Measurements from ENCODE around the gene OOSP4B. TPM values are rescaled to one million over a fixed set of nuclear protein-coding genes. Genes with fewer than 3 reads are reported as not detected.

Gene OOSP4B
- total and polyA plus RNA-seq, 2 of the 4 experiments (the other 2 are of a cell fraction): not detected

GRCh38 chr11:60003729-60004128 lies 13.3 kb upstream of the OOSP4B start:
- ATAC-seq (ENCODE audit: low read depth) (no peak), DNase-seq (no peak)
- in situ Hi-C loops (cut with MboI; ENCODE audit: low sequenced_read_pairs) (no loop called here), intact Hi-C loops (cut with micrococcal nuclease) (no loop called here), dilution Hi-C loops (cut with HindIII; ENCODE audit: low sequenced_read_pairs, unreplicated experiment) (no loop called here)
- no peak overlapping the region for H3K27ac ChIP-seq (ENCODE audit: insufficient read depth, low read length)
- no peak overlapping the region for H2BK15ac ChIP-seq (ENCODE audit: low read depth, low read length)
- H3K27me3 ChIP-seq (ENCODE audit: control insufficient read depth, insufficient read depth, low read length): no peaks in the 10 kb centered on the region
- H2AK9ac ChIP-seq (replicated peaks; ENCODE audit: low read depth, low read length, poor library complexity): no peak overlapping the region
- H2BK20ac ChIP-seq (ENCODE audit: low read depth, low read length): no peak overlapping the region
- H3K9me1 ChIP-seq (ENCODE audit: insufficient read depth, low read length): no peaks in the 10 kb centered on the region
- no peaks in the 10 kb centered on the region for H3K9me3 ChIP-seq (ENCODE audit: control insufficient read depth, insufficient read depth, low read length)
- H2AFZ ChIP-seq (replicated peaks; ENCODE audit: low read length, poor library complexity): no peak overlapping the region
- no peak overlapping the region for H3K4ac ChIP-seq (ENCODE audit: low read depth, low read length)
- no peaks in the 10 kb centered on the region for H3K79me1 ChIP-seq (ENCODE audit: low read depth in 1 of 2, low read length in 2 of 2)
- no peak overlapping the region for H4K5ac ChIP-seq (ENCODE audit: low read depth, low read length)
- no peak overlapping the region for H2BK120ac ChIP-seq (ENCODE audit: low read depth, low read length)
- H3K56ac ChIP-seq (ENCODE audit: extremely low read depth, insufficient read depth, low read length): no peak overlapping the region
- H3K4me2 ChIP-seq (ENCODE audit: low read depth, low read length): no peak overlapping the region
- H3K18ac ChIP-seq (ENCODE audit: low read depth, low read length): no peak overlapping the region
- TF ChIP-seq SMC3 (IDR thresholded peaks at IDR 0.05; ENCODE audit: low read depth, low read length) (no peak), NFE2L2 (IDR thresholded peaks at IDR 0.05; ENCODE audit: low read depth, low read length) (no peak), FOS (IDR thresholded peaks at IDR 0.05; ENCODE audit: low read depth, low read length) (no peak), MAFK (IDR thresholded peaks at IDR 0.05; ENCODE audit: low read depth, low read length) (no peak)
- TF ChIP-seq, protein P1, sequence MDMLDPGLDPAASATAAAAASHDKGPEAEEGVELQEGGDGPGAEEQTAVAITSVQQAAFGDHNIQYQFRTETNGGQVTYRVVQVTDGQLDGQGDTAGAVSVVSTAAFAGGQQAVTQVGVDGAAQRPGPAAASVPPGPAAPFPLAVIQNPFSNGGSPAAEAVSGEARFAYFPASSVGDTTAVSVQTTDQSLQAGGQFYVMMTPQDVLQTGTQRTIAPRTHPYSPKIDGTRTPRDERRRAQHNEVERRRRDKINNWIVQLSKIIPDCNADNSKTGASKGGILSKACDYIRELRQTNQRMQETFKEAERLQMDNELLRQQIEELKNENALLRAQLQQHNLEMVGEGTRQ (IDR thresholded peaks at IDR 0.05; ENCODE audit: low read depth, low read length): no peak
- ChIA-PET POLR2A (ENCODE audit: unreplicated experiment) (no interaction called here), CTCF (interaction anchor here (0.7 kb wide), 1 partner anchor 21 kb away, joined by 3 read pairs; no protein-coding TSS in a partner anchor)
- no peak overlapping the region for H3K9ac ChIP-seq (ENCODE audit: low read depth, low read length)
- no peak overlapping the region for H3K14ac ChIP-seq (replicated peaks; ENCODE audit: low read depth, low read length)
- no peaks in the 10 kb centered on the region for H3K36me3 ChIP-seq (ENCODE audit: control insufficient read depth, insufficient read depth, low read length)
- no CpG with 5 or more reads among the region's 2 CpGs for WGBS, 2 experiments (ENCODE audit: extremely low coverage in 2 of 2, insufficient read length in 1 of 2)
- H4K20me1 ChIP-seq (ENCODE audit: insufficient read depth, low read length): no peaks in the 10 kb centered on the region
- no TSS peak for BruUV-seq (replicated peaks)
- no peak overlapping the region for H3K4me3 ChIP-seq (ENCODE audit: insufficient read depth, low read depth, low read length)
- H2BK5ac ChIP-seq (ENCODE audit: low read depth, low read length, poor library complexity, severe bottlenecking): no peak overlapping the region
- no peak overlapping the region for H4K8ac ChIP-seq (ENCODE audit: low read depth in 2 of 2, low read length in 2 of 2)
- no peak overlapping the region for H2AK5ac ChIP-seq (ENCODE audit: low read depth, low read length)
- no peaks in the 10 kb centered on the region for H3K4me1 ChIP-seq (ENCODE audit: control insufficient read depth, insufficient read depth, low read length)
- H3K23ac ChIP-seq (ENCODE audit: low read depth, low read length): no peak overlapping the region
- no peak overlapping the region for H4K91ac ChIP-seq (ENCODE audit: insufficient read depth, low read depth, low read length)
